Bronchial epithelial cell (primary cell): ENCODE measurements around the gene SINHCAF. TPM values are rescaled to one million over a fixed set of nuclear protein-coding genes. Genes with fewer than 3 reads are reported as not detected.

Experiments used
- DNase-seq: peaks from one replicate; pipeline ENCODE4 v3.0.0-alpha.2; 2010; ENCODE audit warnings: low read depth
- FAIRE-seq: peaks from 2 replicates; lab custom pipeline; 2011; peaks lifted over from hg19 to GRCh38; lab: Jason Lieb, UNC
- H3K27me3 ChIP-seq: 2 replicates; pipeline ENCODE4 v1.5.1; 2011; ENCODE audit warnings: low read length; ENCODE audit not compliant: control insufficient read depth, insufficient read depth
- H3K36me3 ChIP-seq: 2 replicates; pipeline ENCODE4 v1.5.1; 2011; ENCODE audit warnings: low read length; ENCODE audit not compliant: control insufficient read depth, insufficient read depth
- H3K4me3 ChIP-seq: 2 replicates; pipeline ENCODE4 v1.5.1; 2011; ENCODE audit warnings: mild to moderate bottlenecking, low read depth, low read length, control low read depth
- CTCF ChIP-seq: IDR thresholded peaks from 2 replicates; pipeline ENCODE4 v1.5.1; 2011; ENCODE audit warnings: mild to moderate bottlenecking, moderate library complexity, low read length, control low read depth, inconsistent platforms; ENCODE audit not compliant: insufficient read depth, severe bottlenecking
- total RNA-seq: library from RNA; depleted of rRNA; stranded (reverse); fragments of >200 nt; gene quantifications from 2 replicates; pipeline ENCODE4 v1.2.1, GENCODE V29; 2014

The SINHCAF gene
- total RNA-seq, 1 donor from 2014 or later, result 182 TPM

- FAIRE-seq, result no peak
- no peak for DNase-seq
- no peak for TF ChIP-seq CTCF
- Histone ChIP-seq H3K36me3 (no peaks in the 10 kb centered on the region), H3K4me3 (no peak overlapping the region), H3K27me3 (no peaks in the 10 kb centered on the region)
Measured at GRCh38 chr12:31310488-31310887, 15.5 kb downstream of the SINHCAF start.

GRCh38 chr12:31309279-31309678 is 16.7 kb downstream of the SINHCAF start:
- DNase-seq, result no peak
- no peaks in the 10 kb centered on the region for H3K27me3 ChIP-seq
- no peak for FAIRE-seq
- no peak overlapping the region for H3K4me3 ChIP-seq
- no peak for TF ChIP-seq CTCF
- H3K36me3 ChIP-seq, result peaks cover 7% of the 10 kb centered on the region

GRCh38 chr12:31308116-31308515 is 17.8 kb downstream of the SINHCAF start:
- Histone ChIP-seq H3K36me3 (peaks cover 7% of the 10 kb centered on the region), H3K4me3 (no peak overlapping the region)
- FAIRE-seq, result no peak

GRCh38 chr12:31306866-31307265 is 19.1 kb downstream of the SINHCAF start:
- DNase-seq (no peak), FAIRE-seq (no peak)
- peaks cover 9% of the 10 kb centered on the region for H3K36me3 ChIP-seq
- no peak for TF ChIP-seq CTCF
- H3K4me3 ChIP-seq, result no peak overlapping the region
- no peaks in the 10 kb centered on the region for H3K27me3 ChIP-seq

More at GRCh38 chr12:31308116-31308515, 17.8 kb downstream of the SINHCAF start:
- DNase-seq, result no peak
- no peak for TF ChIP-seq CTCF
- no peaks in the 10 kb centered on the region for H3K27me3 ChIP-seq

GRCh38 chr12:31303466-31303865 is 22.5 kb downstream of the SINHCAF start:
- Histone ChIP-seq H3K36me3 (peaks cover 10% of the 10 kb centered on the region), H3K4me3 (no peak overlapping the region), H3K27me3 (no peaks in the 10 kb centered on the region)
- DNase-seq (no peak), FAIRE-seq (no peak)
- TF ChIP-seq CTCF, result no peak

- H3K4me3 ChIP-seq, result no peak overlapping the region
- FAIRE-seq (no peak), DNase-seq (no peak)
- peaks cover 10% of the 10 kb centered on the region for H3K36me3 ChIP-seq
- no peak for TF ChIP-seq CTCF
- no peaks in the 10 kb centered on the region for H3K27me3 ChIP-seq
Measured at GRCh38 chr12:31301311-31301710, 24.6 kb downstream of the SINHCAF start.
